HepG2 (cell line): ENCODE results near the gene ING5. TPM values are rescaled to one million over a fixed set of nuclear protein-coding genes. Genes with fewer than 3 reads are reported as not detected.

Source experiments
- ARID5B ChIP-seq: IDR thresholded peaks from 2 replicates; pipeline ENCODE4 v1.4.0; 2020; ENCODE audit warnings: mild to moderate bottlenecking, missing genetic modification reagents
- BORCS8-MEF2B ChIP-seq: sonication (generic); formaldehyde crosslinking; IDR thresholded peaks from 2 replicates; pipeline ENCODE4 v1.8.0; 2022; ENCODE audit warnings: mild to moderate bottlenecking, missing genetic modification reagents
- FLYWCH1 ChIP-seq: sonication (generic); formaldehyde crosslinking; IDR thresholded peaks from 2 replicates; pipeline ENCODE4 v1.8.1; 2023; ENCODE audit warnings: mild to moderate bottlenecking, missing genetic modification reagents
- GPBP1L1 ChIP-seq: sonication (generic); formaldehyde crosslinking; IDR thresholded peaks from 2 replicates; pipeline ENCODE4 v1.5.0; 2020; ENCODE audit warnings: mild to moderate bottlenecking, missing genetic modification reagents
- HINFP ChIP-seq: sonication (generic); formaldehyde crosslinking; IDR thresholded peaks from 2 replicates; pipeline ENCODE4 v1.4.0; 2020; ENCODE audit warnings: low read depth, mild to moderate bottlenecking, missing genetic modification reagents
- NCOA2 ChIP-seq: sonication (generic); formaldehyde crosslinking; IDR thresholded peaks from 2 replicates; pipeline ENCODE4 v1.8.0; 2022; ENCODE audit warnings: inconsistent platforms
- NFKB2 ChIP-seq: sonication (generic); formaldehyde crosslinking; IDR thresholded peaks from 2 replicates; pipeline ENCODE4 v1.4.0; 2020; ENCODE audit warnings: missing genetic modification reagents, borderline replicate concordance
- SMAD3 ChIP-seq: sonication (generic); formaldehyde crosslinking; IDR thresholded peaks from 2 replicates; pipeline ENCODE4 v1.4.0; 2020; ENCODE audit warnings: missing genetic modification reagents
- TBP ChIP-seq: sonication (generic); formaldehyde crosslinking; IDR thresholded peaks from 2 replicates; pipeline ENCODE4 v1.5.0; 2020; ENCODE audit warnings: missing genetic modification reagents
- ZFX ChIP-seq: sonication (generic); formaldehyde crosslinking; IDR thresholded peaks from 2 replicates; pipeline ENCODE4 v1.4.0; 2020; ENCODE audit warnings: mild to moderate bottlenecking, low read depth, missing genetic modification reagents, moderate library complexity
- ZMYM3 ChIP-seq: sonication (generic); formaldehyde crosslinking; IDR thresholded peaks from 2 replicates; pipeline ENCODE4 v1.5.1; 2020; ENCODE audit warnings: mild to moderate bottlenecking, missing genetic modification reagents
- ZNF205 ChIP-seq: IDR thresholded peaks from 2 replicates; pipeline ENCODE4 v1.6.1; 2018; ENCODE audit warnings: missing biosample characterization, missing genetic modification reagents
- ZNF263 ChIP-seq: sonication (generic); formaldehyde crosslinking; IDR thresholded peaks from 2 replicates; pipeline ENCODE4 v1.4.0; 2020; ENCODE audit warnings: missing genetic modification reagents
- ZNF329 ChIP-seq: sonication (generic); formaldehyde crosslinking; IDR thresholded peaks from 2 replicates; pipeline ENCODE4 v1.9.0; 2021; ENCODE audit warnings: low read depth, mild to moderate bottlenecking, missing genetic modification reagents
- ZNF496 ChIP-seq: sonication (generic); formaldehyde crosslinking; IDR thresholded peaks from 2 replicates; pipeline ENCODE4 v1.8.1; 2023; ENCODE audit warnings: mild to moderate bottlenecking, moderate library complexity, missing genetic modification reagents; ENCODE audit not compliant: insufficient replicate concordance
- polyA plus RNA-seq, 8 experiments: library from polyadenylated mRNA; depleted of rRNA in 3 of 8; stranded (reverse) in 7 of 8; unstranded in 1 of 8; fragments of >200 nt; fragmentation: Illumina TruSeq in 4 of 8; extraction: Trizol in 4 of 8; gene quantifications; 2 replicates each; pipeline versions ENCODE4 v1.2.1 to v1.2.3, GENCODE V29; 2011 to 2016; ENCODE audit warnings: low read depth in 4 of 8, missing spikeins in 1 of 8, mixed read lengths in 1 of 8; ENCODE audit not compliant: insufficient read depth in 1 of 8
- total RNA-seq, 5 experiments: library from RNA; depleted of rRNA; stranded (reverse); fragments of >200 nt; fragmentation: Illumina TruSeq; extraction: Trizol; gene quantifications; 2 replicates each; pipeline ENCODE4 v1.2.3, GENCODE V29; 2016; ENCODE audit warnings: low read depth in 1 of 5
- TF ChIP-seq, protein P1 (sequence below): sonication (generic); formaldehyde crosslinking; IDR thresholded peaks from 2 replicates; pipeline ENCODE4 v1.8.1; 2023; ENCODE audit warnings: missing genetic modification reagents, inconsistent platforms, borderline replicate concordance
- TF ChIP-seq, protein P2 (sequence below): sonication (generic); formaldehyde crosslinking; IDR thresholded peaks from 2 replicates; pipeline ENCODE4 v1.5.0; 2020; ENCODE audit warnings: missing genetic modification reagents
- TF ChIP-seq, protein P3 (sequence below): sonication (generic); formaldehyde crosslinking; IDR thresholded peaks from 2 replicates; pipeline ENCODE4 v1.8.0; 2022; ENCODE audit warnings: low read depth, missing genetic modification reagents

Gene ING5
- total and polyA plus RNA-seq, 2 of the 13 experiments (the other 11 are each of a cell fraction or from before 2014, with no cell fraction given): 61.9 to 71.9 TPM

DNA sequence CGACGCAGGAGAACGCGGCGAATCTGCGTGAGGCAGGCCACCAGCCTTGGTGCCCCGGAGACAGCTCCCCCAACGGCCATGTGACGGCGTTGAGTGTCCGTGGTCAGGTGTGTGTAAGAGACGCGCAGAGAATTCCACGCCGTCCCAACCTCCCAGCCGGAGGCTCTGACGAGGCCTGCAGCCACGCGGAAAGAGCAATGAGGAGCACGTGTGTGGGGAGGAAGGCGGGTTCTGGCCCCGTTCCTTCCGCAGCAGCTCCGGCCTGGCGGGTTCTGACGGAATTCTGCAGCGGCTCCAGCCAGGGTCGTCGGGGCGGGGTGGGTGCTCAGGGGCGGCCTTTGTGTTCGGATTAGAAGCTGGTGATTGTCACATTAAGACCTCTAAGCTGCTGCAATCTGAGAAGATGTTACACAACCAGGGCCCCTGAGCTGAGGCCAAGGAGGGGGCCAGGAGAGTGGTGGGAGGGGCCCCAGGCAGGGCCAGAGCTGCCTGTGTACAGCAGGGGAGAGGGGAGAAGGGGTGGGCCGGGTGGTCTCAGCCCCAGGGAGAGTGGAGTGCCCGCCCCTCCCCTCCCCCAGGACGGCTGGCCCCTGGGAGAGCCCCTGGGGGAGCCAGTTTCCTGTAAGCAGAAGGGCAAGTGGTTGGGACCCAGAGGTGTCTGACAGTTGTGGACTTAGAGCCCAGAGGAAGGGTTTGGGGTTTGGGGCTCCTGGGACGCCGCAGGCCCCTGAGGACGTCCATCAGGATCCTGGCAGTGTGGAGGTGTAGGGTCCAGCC lies 69.6 kb downstream of the ING5 start (continued):
- peak; percentile 63; the same call in 1 of the 2 replicates for TF ChIP-seq ZNF205 (CRISPR knock-in tag)
- TF ChIP-seq ARID5B (CRISPR knock-in tag): peak; percentile 67
- TF ChIP-seq NCOA2: peak; percentile 79
- TF ChIP-seq, protein P1, sequence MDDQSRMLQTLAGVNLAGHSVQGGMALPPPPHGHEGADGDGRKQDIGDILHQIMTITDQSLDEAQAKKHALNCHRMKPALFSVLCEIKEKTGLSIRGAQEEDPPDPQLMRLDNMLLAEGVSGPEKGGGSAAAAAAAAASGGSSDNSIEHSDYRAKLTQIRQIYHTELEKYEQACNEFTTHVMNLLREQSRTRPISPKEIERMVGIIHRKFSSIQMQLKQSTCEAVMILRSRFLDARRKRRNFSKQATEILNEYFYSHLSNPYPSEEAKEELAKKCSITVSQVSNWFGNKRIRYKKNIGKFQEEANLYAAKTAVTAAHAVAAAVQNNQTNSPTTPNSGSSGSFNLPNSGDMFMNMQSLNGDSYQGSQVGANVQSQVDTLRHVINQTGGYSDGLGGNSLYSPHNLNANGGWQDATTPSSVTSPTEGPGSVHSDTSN (CRISPR knock-in tag): 0 out of 2 replicates have a peak, but pooled peaks have one; percentile 7
- TF ChIP-seq TBP: peak; percentile 69; the same call in 1 of the 2 replicates
- TF ChIP-seq SMAD3: no peak
- no peak for TF ChIP-seq ZNF496 (CRISPR knock-in tag)
- 0 out of 2 replicates have a peak, but pooled peaks have one; percentile 55 for TF ChIP-seq HINFP (CRISPR knock-in tag)
- no peak for TF ChIP-seq NFKB2 (CRISPR knock-in tag)
- TF ChIP-seq, protein P2, sequence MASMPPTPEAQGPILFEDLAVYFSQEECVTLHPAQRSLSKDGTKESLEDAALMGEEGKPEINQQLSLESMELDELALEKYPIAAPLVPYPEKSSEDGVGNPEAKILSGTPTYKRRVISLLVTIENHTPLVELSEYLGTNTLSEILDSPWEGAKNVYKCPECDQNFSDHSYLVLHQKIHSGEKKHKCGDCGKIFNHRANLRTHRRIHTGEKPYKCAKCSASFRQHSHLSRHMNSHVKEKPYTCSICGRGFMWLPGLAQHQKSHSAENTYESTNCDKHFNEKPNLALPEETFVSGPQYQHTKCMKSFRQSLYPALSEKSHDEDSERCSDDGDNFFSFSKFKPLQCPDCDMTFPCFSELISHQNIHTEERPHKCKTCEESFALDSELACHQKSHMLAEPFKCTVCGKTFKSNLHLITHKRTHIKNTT (CRISPR knock-in tag): peak; percentile 74; the same call in 1 of the 2 replicates
- peak; percentile 97 for TF ChIP-seq BORCS8-MEF2B (CRISPR knock-in tag)
- TF ChIP-seq ZNF263: peak; percentile 93
- TF ChIP-seq FLYWCH1 (CRISPR knock-in tag): 0 out of 2 replicates have a peak, but pooled peaks have one; percentile 47
- TF ChIP-seq ZMYM3 (CRISPR knock-in tag): peak; percentile 60; the same call in 1 of the 2 replicates
- TF ChIP-seq ZFX (CRISPR knock-in tag): peak; percentile 79
- TF ChIP-seq, protein P3, sequence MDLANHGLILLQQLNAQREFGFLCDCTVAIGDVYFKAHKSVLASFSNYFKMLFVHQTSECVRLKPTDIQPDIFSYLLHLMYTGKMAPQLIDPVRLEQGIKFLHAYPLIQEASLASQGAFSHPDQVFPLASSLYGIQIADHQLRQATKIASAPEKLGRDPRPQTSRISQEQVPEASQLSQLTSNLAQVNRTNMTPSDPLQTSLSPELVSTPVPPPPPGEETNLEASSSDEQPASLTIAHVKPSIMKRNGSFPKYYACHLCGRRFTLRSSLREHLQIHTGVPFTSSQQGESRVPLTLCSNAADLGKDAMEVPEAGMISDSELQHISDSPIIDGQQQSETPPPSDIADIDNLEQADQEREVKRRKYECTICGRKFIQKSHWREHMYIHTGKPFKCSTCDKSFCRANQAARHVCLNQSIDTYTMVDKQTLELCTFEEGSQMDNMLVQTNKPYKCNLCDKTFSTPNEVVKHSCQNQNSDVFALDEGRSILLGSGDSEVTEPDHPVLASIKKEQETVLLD (CRISPR knock-in tag): peak; percentile 52; the same call in 1 of the 2 replicates
- TF ChIP-seq GPBP1L1 (CRISPR knock-in tag): no peak
- 0 out of 2 replicates have a peak, but pooled peaks have one; percentile 34 for TF ChIP-seq ZNF329
